Ectodermal cell (in vitro differentiated cells): ENCODE measurements around the gene MYLK.

Experiments used
- H3K27ac ChIP-seq: 2 replicates; pipeline ENCODE4 v1.7.0; 2013; ENCODE audit warnings: mild to moderate bottlenecking, low read depth, low read length; ENCODE audit not compliant: insufficient read depth, poor library complexity, severe bottlenecking
- H3K27me3 ChIP-seq: 2 replicates; pipeline ENCODE4 v1.7.0; 2013; ENCODE audit warnings: mild to moderate bottlenecking, low read length; ENCODE audit not compliant: insufficient read depth, control insufficient read depth, poor library complexity, severe bottlenecking
- H3K36me3 ChIP-seq: one replicate; pipeline ENCODE4 v1.7.0; 2013; ENCODE audit warnings: low read length; ENCODE audit not compliant: control insufficient read depth, insufficient read depth
- H3K4me1 ChIP-seq: one replicate; pipeline ENCODE4 v1.7.0; 2013; ENCODE audit warnings: low read length; ENCODE audit not compliant: control insufficient read depth, insufficient read depth
- H3K4me3 ChIP-seq: 2 replicates; pipeline ENCODE4 v1.7.0; 2013; ENCODE audit warnings: low read depth, low read length, control low read depth; ENCODE audit not compliant: insufficient read depth
- H3K9me3 ChIP-seq: 2 replicates; pipeline ENCODE4 v1.7.0; 2013; ENCODE audit warnings: mild to moderate bottlenecking, low read length, moderate library complexity; ENCODE audit not compliant: control insufficient read depth
- WGBS, 2 experiments: methylation state at CpG; one replicate each; pipeline ENCODE4 v1.1.7; 2013; ENCODE audit warnings: missing lambda C conversion rate in 2 of 2; 5-methylcytosine and 5-hydroxymethylcytosine counted together

Gene MYLK

GRCh38 chr3:123679712-123680386, 204.3 kb downstream of the MYLK start:
- 92 to 93% methylated on average over 8 of the region's 8 CpGs for WGBS, 2 experiments
- Histone ChIP-seq H3K27me3 (no peaks in the 10 kb centered on the region), H3K4me3 (no peak overlapping the region), H3K4me1 (peaks cover 3% of the 10 kb centered on the region), H3K9me3 (no peaks in the 10 kb centered on the region), H3K27ac (no peak overlapping the region), H3K36me3 (no peaks in the 10 kb centered on the region)

DNA sequence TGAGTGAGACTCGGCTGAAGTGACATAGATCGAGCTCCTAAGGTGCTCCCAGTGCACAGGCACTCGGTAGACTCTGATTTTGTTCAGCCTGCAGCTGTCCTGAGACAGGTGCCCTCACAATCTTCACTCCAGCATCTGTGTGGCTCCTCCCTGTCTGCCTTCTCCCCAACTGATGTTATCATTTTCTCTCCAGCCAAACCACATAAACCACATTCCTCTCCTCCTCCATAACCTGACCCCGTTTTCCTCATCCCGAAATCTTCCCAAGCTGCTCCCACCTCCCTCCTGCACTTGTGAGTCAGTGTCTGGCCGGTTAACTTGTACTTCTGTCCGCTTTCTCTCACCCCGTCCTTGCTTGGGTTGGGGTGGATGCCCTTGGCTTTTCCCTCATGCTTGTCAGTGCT, 206.0 kb downstream of the MYLK start:
- H3K27ac ChIP-seq: no peak overlapping the region
- WGBS, 2 experiments: 93 to 95% methylated on average over 8 of the region's 8 CpGs
- H3K4me3 ChIP-seq: no peak overlapping the region
- no peaks in the 10 kb centered on the region for H3K27me3 ChIP-seq
- no peaks in the 10 kb centered on the region for H3K9me3 ChIP-seq
- no peaks in the 10 kb centered on the region for H3K36me3 ChIP-seq
- no peaks in the 10 kb centered on the region for H3K4me1 ChIP-seq

GRCh38 chr3:123672429-123673146, 211.5 kb downstream of the MYLK start:
- Histone ChIP-seq H3K36me3 (no peaks in the 10 kb centered on the region), H3K4me1 (no peaks in the 10 kb centered on the region), H3K9me3 (no peaks in the 10 kb centered on the region), H3K4me3 (no peak overlapping the region), H3K27ac (no peak overlapping the region), H3K27me3 (no peaks in the 10 kb centered on the region)
- 95% methylated on average over 2 of the region's 3 CpGs for WGBS, 2 experiments

- H3K9me3 ChIP-seq: no peaks in the 10 kb centered on the region
- peaks cover 6% of the 10 kb centered on the region for H3K36me3 ChIP-seq
- no peaks in the 10 kb centered on the region for H3K27me3 ChIP-seq
- no peak overlapping the region for H3K4me3 ChIP-seq
- H3K27ac ChIP-seq: no peak overlapping the region
- 86 to 92% methylated on average over 3 of the region's 3 CpGs for WGBS, 2 experiments
- no peaks in the 10 kb centered on the region for H3K4me1 ChIP-seq
Measured at GRCh38 chr3:123670743-123671142, 213.4 kb downstream of the MYLK start.

GRCh38 chr3:123668906-123669305, 215.2 kb downstream of the MYLK start:
- Histone ChIP-seq H3K4me1 (no peaks in the 10 kb centered on the region), H3K9me3 (no peaks in the 10 kb centered on the region), H3K27ac (no peak overlapping the region), H3K27me3 (no peaks in the 10 kb centered on the region), H3K4me3 (no peak overlapping the region), H3K36me3 (peaks cover 6% of the 10 kb centered on the region)
- WGBS, 2 experiments: 93 to 95% methylated on average over 7 to 8 of the region's 8 CpGs

DNA sequence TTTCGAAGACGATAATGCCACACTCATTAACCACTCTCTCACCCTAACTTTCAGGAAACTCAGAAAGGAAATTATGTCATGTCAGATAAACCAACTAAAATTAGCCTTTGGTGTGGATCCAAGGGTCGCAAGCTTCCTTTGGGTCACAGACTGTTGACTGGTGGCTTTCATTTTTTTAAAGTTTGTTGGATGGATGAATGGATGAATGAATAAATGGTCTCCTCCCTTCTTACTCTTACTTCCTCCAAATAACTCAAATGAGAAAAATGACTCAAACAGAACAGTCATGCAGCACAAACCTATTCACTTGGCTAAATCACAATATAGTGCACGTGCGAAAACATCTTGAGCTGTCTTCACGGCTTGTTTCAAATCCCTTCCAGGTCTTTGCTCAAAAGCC, 216.3 kb downstream of the MYLK start:
- H3K4me3 ChIP-seq: no peak overlapping the region
- 92 to 93% methylated on average over 5 to 6 of the region's 6 CpGs for whole genome bisulfite sequencing, 2 experiments
- no peaks in the 10 kb centered on the region for H3K9me3 ChIP-seq
- H3K27me3 ChIP-seq: no peaks in the 10 kb centered on the region
- no peaks in the 10 kb centered on the region for H3K4me1 ChIP-seq
- H3K27ac ChIP-seq: no peak overlapping the region
- H3K36me3 ChIP-seq: peaks cover 6% of the 10 kb centered on the region

- Histone ChIP-seq H3K4me1 (peaks cover 4% of the 10 kb centered on the region), H3K27me3 (no peaks in the 10 kb centered on the region), H3K27ac (no peak overlapping the region), H3K4me3 (no peak overlapping the region), H3K36me3 (peaks cover 6% of the 10 kb centered on the region), H3K9me3 (no peaks in the 10 kb centered on the region)
Measured at GRCh38 chr3:123664753-123665152, 219.4 kb downstream of the MYLK start.

- H3K4me1 ChIP-seq: peaks cover 4% of the 10 kb centered on the region
- H3K27me3 ChIP-seq: no peaks in the 10 kb centered on the region
- WGBS, 2 experiments: 93% methylated on average over 9 of the region's 9 CpGs
- H3K36me3 ChIP-seq: peaks cover 6% of the 10 kb centered on the region
- no peak overlapping the region for H3K4me3 ChIP-seq
- H3K9me3 ChIP-seq: no peaks in the 10 kb centered on the region
- H3K27ac ChIP-seq: no peak overlapping the region
Measured at GRCh38 chr3:123663977-123664376, 220.2 kb downstream of the MYLK start.

DNA sequence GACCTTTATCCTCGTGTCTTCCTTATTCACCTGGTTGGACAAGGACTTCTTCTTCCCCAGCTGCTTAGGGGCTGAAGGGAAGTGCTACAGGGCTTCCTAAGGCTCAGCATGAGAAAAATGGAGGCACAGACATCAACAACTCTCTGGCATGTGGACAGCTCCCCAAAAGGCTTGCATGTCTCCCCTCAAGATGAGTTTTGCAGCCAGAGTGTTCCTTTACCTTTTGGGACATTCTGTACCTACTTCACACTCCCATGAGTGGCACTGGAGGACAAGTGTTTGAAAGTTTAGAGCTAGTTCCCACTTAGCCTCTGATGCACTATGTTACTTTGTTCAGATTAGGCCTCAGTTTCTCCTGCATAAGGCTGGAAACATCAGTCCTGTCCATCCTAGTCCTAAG, 222.2 kb downstream of the MYLK start:
- 89 to 91% methylated on average over 1 of the region's 1 CpG for WGBS, 2 experiments
- H3K27me3 ChIP-seq: no peaks in the 10 kb centered on the region
- no peak overlapping the region for H3K27ac ChIP-seq
- H3K4me3 ChIP-seq: no peak overlapping the region
- H3K36me3 ChIP-seq: peaks cover 11% of the 10 kb centered on the region
- no peaks in the 10 kb centered on the region for H3K9me3 ChIP-seq
- H3K4me1 ChIP-seq: peaks cover 4% of the 10 kb centered on the region

- Histone ChIP-seq H3K36me3 (peaks cover 7% of the 10 kb centered on the region), H3K9me3 (no peaks in the 10 kb centered on the region), H3K4me3 (no peak overlapping the region), H3K27me3 (no peaks in the 10 kb centered on the region), H3K4me1 (peaks cover 4% of the 10 kb centered on the region), H3K27ac (no peak overlapping the region)
- WGBS, 2 experiments: 90 to 95% methylated on average over 9 of the region's 9 CpGs
Measured at GRCh38 chr3:123660900-123661299, 223.2 kb downstream of the MYLK start.
